ENCODE measurements around the gene KRT2.
"Not testable (repeated sequence)": the region's sequence is repeated elsewhere in the genome, so short reads cannot be mapped to it uniquely, and the experiment has no call there.

Gene KRT2

GRCh38 chr12:52674433-52674775, 22.4 kb upstream of the KRT2 start:
- no peak for DNase-seq (ENCODE audit: low read depth)
- TF ChIP-seq, protein P1, sequence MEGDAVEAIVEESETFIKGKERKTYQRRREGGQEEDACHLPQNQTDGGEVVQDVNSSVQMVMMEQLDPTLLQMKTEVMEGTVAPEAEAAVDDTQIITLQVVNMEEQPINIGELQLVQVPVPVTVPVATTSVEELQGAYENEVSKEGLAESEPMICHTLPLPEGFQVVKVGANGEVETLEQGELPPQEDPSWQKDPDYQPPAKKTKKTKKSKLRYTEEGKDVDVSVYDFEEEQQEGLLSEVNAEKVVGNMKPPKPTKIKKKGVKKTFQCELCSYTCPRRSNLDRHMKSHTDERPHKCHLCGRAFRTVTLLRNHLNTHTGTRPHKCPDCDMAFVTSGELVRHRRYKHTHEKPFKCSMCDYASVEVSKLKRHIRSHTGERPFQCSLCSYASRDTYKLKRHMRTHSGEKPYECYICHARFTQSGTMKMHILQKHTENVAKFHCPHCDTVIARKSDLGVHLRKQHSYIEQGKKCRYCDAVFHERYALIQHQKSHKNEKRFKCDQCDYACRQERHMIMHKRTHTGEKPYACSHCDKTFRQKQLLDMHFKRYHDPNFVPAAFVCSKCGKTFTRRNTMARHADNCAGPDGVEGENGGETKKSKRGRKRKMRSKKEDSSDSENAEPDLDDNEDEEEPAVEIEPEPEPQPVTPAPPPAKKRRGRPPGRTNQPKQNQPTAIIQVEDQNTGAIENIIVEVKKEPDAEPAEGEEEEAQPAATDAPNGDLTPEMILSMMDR (conservative IDR thresholded peaks at IDR 0.05; ENCODE audit: low read depth, low read length): no peak
- H3K4me3 ChIP-seq (ENCODE audit: low read depth, low read length): no peak overlapping the region

GRCh38 chr12:52673713-52674432, 21.9 kb upstream of the KRT2 start:
- no peak for DNase-seq (ENCODE audit: low read depth)
- no peak overlapping the region for H3K4me3 ChIP-seq (ENCODE audit: low read depth, low read length)
- TF ChIP-seq, protein P1 (conservative IDR thresholded peaks at IDR 0.05; ENCODE audit: low read depth, low read length): no peak

- no peak for DNase-seq (ENCODE audit: low read depth)
- no peak overlapping the region for H3K4me3 ChIP-seq (ENCODE audit: low read depth, low read length)
- TF ChIP-seq, protein P1 (conservative IDR thresholded peaks at IDR 0.05; ENCODE audit: low read depth, low read length): no peak
These were observed 21.2 kb upstream of the KRT2 start for GRCh38 chr12:52673217-52673616.

GRCh38 chr12:52672321-52672933, 20.4 kb upstream of the KRT2 start:
- no peak for DNase-seq (ENCODE audit: low read depth)
- H3K4me3 ChIP-seq (ENCODE audit: low read depth, low read length): no peak overlapping the region
- TF ChIP-seq, protein P1 (conservative IDR thresholded peaks at IDR 0.05; ENCODE audit: low read depth, low read length): no peak

DNA sequence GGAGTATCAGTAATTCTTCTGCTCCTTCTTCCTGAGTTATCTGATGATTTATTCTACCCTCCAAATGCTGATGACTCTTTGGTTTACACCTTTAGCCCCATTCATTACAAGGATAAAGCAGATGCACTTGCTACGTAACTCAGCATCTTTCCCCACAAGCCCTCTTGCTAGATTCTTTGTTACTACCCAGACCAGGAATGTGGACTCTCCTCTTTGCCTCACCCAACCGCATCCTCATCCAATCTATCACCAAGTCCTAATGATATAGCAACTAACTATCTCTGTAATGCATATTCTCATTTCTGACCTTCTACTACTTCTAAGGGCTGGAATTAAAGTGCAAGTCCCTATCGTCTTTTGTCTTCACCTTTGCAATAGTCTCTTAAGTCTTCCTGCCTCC, 18.9 kb upstream of the KRT2 start:
- no peak for DNase-seq (ENCODE audit: low read depth)
- H3K4me3 ChIP-seq (ENCODE audit: low read depth, low read length): no peak overlapping the region
- TF ChIP-seq, protein P1 (conservative IDR thresholded peaks at IDR 0.05; ENCODE audit: low read depth, low read length): no peak

DNA sequence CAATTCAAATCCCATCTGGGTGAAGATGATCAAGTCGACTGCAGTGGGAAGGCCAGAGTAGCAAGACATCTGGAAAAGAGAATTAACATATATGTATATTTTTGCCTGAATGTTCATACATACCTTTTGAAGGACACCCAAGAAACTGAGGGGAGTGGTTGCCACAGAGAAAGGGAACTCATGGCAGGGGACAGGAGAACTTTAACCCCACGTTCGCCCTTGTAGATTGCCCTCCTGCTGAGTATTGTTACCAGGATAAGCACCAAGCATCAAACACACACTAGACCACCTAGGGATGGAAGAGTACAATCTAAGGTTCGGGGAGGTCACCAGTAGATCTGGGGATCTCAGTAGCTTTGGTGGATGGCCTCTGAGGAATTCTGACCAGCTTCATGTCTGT, 18.5 kb upstream of the KRT2 start:
- H3K4me3 ChIP-seq (ENCODE audit: low read depth, low read length): no peak overlapping the region
- TF ChIP-seq, protein P1 (conservative IDR thresholded peaks at IDR 0.05; ENCODE audit: low read depth, low read length): no peak

GRCh38 chr12:52669941-52670340, 17.9 kb upstream of the KRT2 start:
- H3K4me3 ChIP-seq (ENCODE audit: low read depth, low read length); DNase-seq (ENCODE audit: low read depth): not testable (repeated sequence)

More for the DNA sequence above, 18.5 kb upstream of the KRT2 start:
- no peak for DNase-seq (ENCODE audit: low read depth)
